B cell (primary cell): ENCODE measurements around the gene TNFAIP8L1. TPM values are rescaled to one million over a fixed set of nuclear protein-coding genes. Genes with fewer than 3 reads are reported as not detected.

Source experiments
- ATAC-seq: fragments of 200-7000 bp; cut with Tn5 transposase; one replicate; pipeline ENCODE4 v1.10.0; 2021; ENCODE audit warnings: low read depth, mild to moderate bottlenecking, moderate number of reproducible peaks, moderate library complexity
- CTCF ChIA-PET: fragments of 350-600 bp; sonication (Branson Sonifier 250); formaldehyde crosslinking; loops from one replicate; lab custom pipeline; 2021; ENCODE audit warnings: antibody characterized with exemption, inconsistent platforms; lab: Charles Lee
- POLR2A ChIA-PET: fragments of 350-600 bp; sonication (Branson Sonifier 250); formaldehyde crosslinking; loops from one replicate; lab custom pipeline; 2021; ENCODE audit warnings: antibody characterized with exemption; lab: Charles Lee
- DNase-seq: peaks from one replicate; pipeline ENCODE4 v3.0.0; 2013
- H2AFZ ChIP-seq: 2 replicates; pipeline ENCODE4 v1.6.1; 2012; ENCODE audit warnings: mild to moderate bottlenecking, low read depth, low read length; ENCODE audit not compliant: insufficient read depth, poor library complexity, severe bottlenecking
- H3K27ac ChIP-seq, 2 donors: 1 replicate in 1 of 2; 2 replicates in 1 of 2; pipeline ENCODE4 v1.5.1; 2012 to 2013; ENCODE audit warnings: low read length in 2 of 2, mild to moderate bottlenecking in 2 of 2, moderate library complexity in 1 of 2
- H3K27me3 ChIP-seq, 4 experiments: fragments of 200-600 bp in 1 of 4; sonication (generic) in 1 of 4; replicated peaks in 1 of 4; 1 replicate in 2 of 4; 2 replicates in 2 of 4; pipeline versions ENCODE4 v1.6.1 to v1.7.0; 2013 to 2016; ENCODE audit warnings: low read length in 3 of 4, mild to moderate bottlenecking in 2 of 4, mixed read lengths in 1 of 4, moderate library complexity in 1 of 4; ENCODE audit not compliant: insufficient read depth in 4 of 4, control insufficient read depth in 3 of 4; ENCODE audit errors: control extremely low read depth in 1 of 4
- H3K36me3 ChIP-seq, 2 experiments: replicated peaks in 1 of 2; 1 replicate in 1 of 2; 2 replicates in 1 of 2; pipeline versions ENCODE4 v1.6.1 to v1.7.1; 2013; ENCODE audit warnings: low read length in 1 of 2; ENCODE audit not compliant: insufficient read depth in 2 of 2, control insufficient read depth in 1 of 2; ENCODE audit errors: control extremely low read depth in 1 of 2, extremely low read depth in 1 of 2
- H3K4me1 ChIP-seq, 2 donors: fragments of 200-600 bp in 1 of 2; sonication (generic) in 1 of 2; 1 replicate in 1 of 2; 2 replicates in 1 of 2; pipeline versions ENCODE4 v1.5.1 to v1.6.1; 2013 to 2017; ENCODE audit warnings: low read length in 2 of 2; ENCODE audit not compliant: control insufficient read depth in 2 of 2, insufficient read depth in 2 of 2
- H3K4me2 ChIP-seq: replicated peaks from 2 replicates; pipeline ENCODE3; 2012; ENCODE audit warnings: mild to moderate bottlenecking, low read depth, low read length; ENCODE audit not compliant: poor library complexity, severe bottlenecking
- H3K4me3 ChIP-seq, 5 experiments: fragments of 200-600 bp in 1 of 5; sonication (generic) in 1 of 5; 1 replicate in 3 of 5; 2 replicates in 2 of 5; pipeline versions ENCODE4 v1.5.1 to v1.7.0; 2011 to 2016; ENCODE audit warnings: low read length in 4 of 5, mild to moderate bottlenecking in 4 of 5, low read depth in 2 of 5, control low read depth in 1 of 5, moderate library complexity in 1 of 5; ENCODE audit not compliant: insufficient read depth in 1 of 5; ENCODE audit errors: control extremely low read depth in 1 of 5, extremely low read depth in 1 of 5
- H3K79me2 ChIP-seq: fragments of 200-600 bp; sonication (generic); one replicate; pipeline ENCODE4 v1.6.0; 2016; ENCODE audit warnings: low read length; ENCODE audit not compliant: control insufficient read depth, insufficient read depth
- H3K9ac ChIP-seq: fragments of 200-600 bp; sonication (generic); 2 replicates; pipeline ENCODE4 v1.6.1; 2017; ENCODE audit warnings: mild to moderate bottlenecking, low read length, moderate library complexity
- H3K9me3 ChIP-seq, 3 donors: one replicate each; pipeline versions ENCODE4 v1.6.1 to v1.7.1; 2013; ENCODE audit warnings: low read length in 2 of 3; ENCODE audit not compliant: control insufficient read depth in 2 of 3, insufficient read depth in 1 of 3; ENCODE audit errors: control extremely low read depth in 1 of 3
- H4K20me1 ChIP-seq: 2 replicates; pipeline ENCODE4 v1.6.0; 2012; ENCODE audit warnings: mild to moderate bottlenecking, low read length; ENCODE audit not compliant: insufficient read depth, control insufficient read depth, poor library complexity, severe bottlenecking
- H3K27ac Mint-ChIP-seq: one replicate; pipeline ENCODE4 v1.8.0; 2021; ENCODE audit warnings: mixed read lengths
- H3K27me3 Mint-ChIP-seq: one replicate; pipeline ENCODE4 v1.8.0; 2021; ENCODE audit warnings: mixed read lengths
- H3K4me1 Mint-ChIP-seq: one replicate; pipeline ENCODE4 v1.8.0; 2021; ENCODE audit warnings: mixed read lengths
- H3K4me3 Mint-ChIP-seq: one replicate; pipeline ENCODE4 v1.8.0; 2021; ENCODE audit warnings: mixed read lengths
- H3K9me3 Mint-ChIP-seq: one replicate; pipeline ENCODE4 v1.8.0; 2022; ENCODE audit warnings: mixed read lengths; ENCODE audit not compliant: insufficient read depth
- CTCF ChIP-seq: fragments of 200-600 bp; IDR thresholded peaks from one replicate; pipeline ENCODE4 v1.8.0; 2022; ENCODE audit warnings: antibody characterized with exemption, mild to moderate bottlenecking
- EZH2 ChIP-seq: IDR thresholded peaks from 2 replicates; pipeline ENCODE4 v1.6.1; 2012; ENCODE audit warnings: borderline replicate concordance, low read depth, mild to moderate bottlenecking, moderate library complexity, low read length; ENCODE audit not compliant: insufficient read depth, poor library complexity, severe bottlenecking
- WGBS: methylation state at CpG from one replicate; pipeline ENCODE4 v1.1.5; 2013; ENCODE audit warnings: missing lambda C conversion rate; ENCODE audit not compliant: insufficient coverage; 5-methylcytosine and 5-hydroxymethylcytosine counted together
- intact Hi-C: fragments of 100-400 bp; cut with micrococcal nuclease; formaldehyde crosslinking; loops from one replicate; pipeline ENCODE4 v1.10.0; 2022
- polyA plus RNA-seq: library from polyadenylated mRNA; depleted of rRNA; stranded (reverse); fragments of >200 nt; gene quantifications from 2 replicates; pipeline ENCODE4 v1.2.3, GENCODE V29; 2012
- total RNA-seq, 2 donors: library from RNA; stranded (reverse); fragments of 120-200 nt in 1 of 2; gene quantifications; 1 replicate in 1 of 2; 2 replicates in 1 of 2; pipeline versions ENCODE4 v1.2.3 to v1.2.4, GENCODE V29; 2013 to 2022

TNFAIP8L1 gene
- total and polyA plus RNA-seq, 2 donors (not counting 1 experiment from before 2014, with no cell fraction given), result 9.1 to 20.9 TPM

- Histone ChIP-seq H3K27ac (no peak overlapping the region), H3K9ac (no peak overlapping the region), H3K4me2 (peak overlapping the region; percentile 76), H3K4me1 (peaks cover 15% of the 10 kb centered on the region in 2 donors), H3K4me3 (peak overlapping the region in 1 of 5 experiments; percentile 27), H4K20me1 (no peaks in the 10 kb centered on the region), H2AFZ (peak overlapping the region; percentile 54), H3K9me3 (peaks cover 0 to 14% (median 0%) of the 10 kb centered on the region in 3 donors), H3K79me2 (no peaks in the 10 kb centered on the region), H3K27me3 (peaks cover 0 to 39% (median 20%) of the 10 kb centered on the region in 4 experiments), H3K36me3 (no peaks in the 10 kb centered on the region)
- no peak for DNase-seq
- ChIA-PET POLR2A (no interaction called here), CTCF (interaction anchor here (1.3 kb wide), 1 partner anchor 38 kb away, joined by 3 read pairs; no protein-coding TSS in a partner anchor)
- WGBS, result 13% methylated on average over 10 of the region's 17 CpGs
- no peak overlapping the region for H3K27ac Mint-ChIP-seq
- intact Hi-C loops, result no loop called here
- no peak for TF ChIP-seq CTCF
- no peak for TF ChIP-seq EZH2
- H3K4me1 Mint-ChIP-seq, result peaks cover 12% of the 10 kb centered on the region
- H3K9me3 Mint-ChIP-seq, result no peaks in the 10 kb centered on the region
- peak overlapping the region; percentile 77 for H3K4me3 Mint-ChIP-seq
- ATAC-seq, result no peak
- peaks cover 34% of the 10 kb centered on the region for H3K27me3 Mint-ChIP-seq
Observed at GRCh38 chr19:4598712-4599111, 40.6 kb upstream of the TNFAIP8L1 start.

- no peak for DNase-seq
Observed at GRCh38 chr19:4600082-4600481, 39.2 kb upstream of the TNFAIP8L1 start.

More at GRCh38 chr19:4600082-4600481, 39.2 kb upstream of the TNFAIP8L1 start:
- peaks cover 0 to 44% (median 20%) of the 10 kb centered on the region in 4 experiments for H3K27me3 ChIP-seq
- 88% methylated on average over 10 of the region's 10 CpGs for WGBS
- no peak overlapping the region for H3K4me2 ChIP-seq
- TF ChIP-seq EZH2 (no peak), CTCF (no peak)
- no peak overlapping the region for H3K4me3 Mint-ChIP-seq
- H3K4me3 ChIP-seq, result no peak overlapping the region
- no peaks in the 10 kb centered on the region for H3K79me2 ChIP-seq
- H3K36me3 ChIP-seq, result no peaks in the 10 kb centered on the region
- H4K20me1 ChIP-seq, result no peaks in the 10 kb centered on the region
- H3K27ac ChIP-seq, result no peak overlapping the region
- no peaks in the 10 kb centered on the region for H3K9me3 Mint-ChIP-seq
- peaks cover 12% of the 10 kb centered on the region for H3K4me1 Mint-ChIP-seq
- ChIA-PET CTCF (interaction anchor here (1.3 kb wide), 1 partner anchor 36 kb away, joined by 3 read pairs; no protein-coding TSS in a partner anchor), POLR2A (no interaction called here)
- peaks cover 15% of the 10 kb centered on the region in 2 donors for H3K4me1 ChIP-seq
- peaks cover 0 to 14% (median 0%) of the 10 kb centered on the region in 3 donors for H3K9me3 ChIP-seq
- intact Hi-C loops, result no loop called here
- no peak overlapping the region for H2AFZ ChIP-seq
- ATAC-seq, result no peak
- peaks cover 26% of the 10 kb centered on the region for H3K27me3 Mint-ChIP-seq
- no peak overlapping the region for H3K27ac Mint-ChIP-seq
- H3K9ac ChIP-seq, result no peak overlapping the region
